GM19397 (cell line): ENCODE measurements around the gene NME2.
"Not testable (repeated sequence)": the region's sequence is repeated elsewhere in the genome, so short reads cannot be mapped to it uniquely, and the experiment has no call there.

Source experiments
- ATAC-seq: cut with Tn5 transposase; IDR thresholded peaks from one replicate; pipeline ENCODE4 v1.9.1; 2021; ENCODE audit warnings: mild to moderate bottlenecking, moderate library complexity; ENCODE audit not compliant: unreplicated experiment

The NME2 gene

GRCh38 chr17:51152766-51153209 is 13.4 kb upstream of the NME2 start:
- peak; percentile 1 for ATAC-seq

- peak; percentile 92 for ATAC-seq
Observed at GRCh38 chr17:51153210-51154072, 12.8 kb upstream of the NME2 start, which contains the start of gene NME1. Gene NME1, plus strand, starts transcription at chr17:51153559. Its CDS starts 2,096 bp downstream, at chr17:51155655.

- ATAC-seq: no peak
Observed at GRCh38 chr17:51154176-51154575, 12.0 kb upstream of the NME2 start.

GRCh38 chr17:51155416-51155815 is 10.8 kb upstream of the NME2 start:
- ATAC-seq: no peak

- ATAC-seq: no peak
Observed at GRCh38 chr17:51159604-51160003, 6.6 kb upstream of the NME2 start.

GRCh38 chr17:51161541-51161940 is 4.7 kb upstream of the NME2 start:
- no peak for ATAC-seq

- no peak for ATAC-seq
Observed at GRCh38 chr17:51164911-51165679, 1.1 kb upstream of the NME2 start.

GRCh38 chr17:51165680-51166197 is 472 bp upstream of the NME2 start:
- ATAC-seq: no peak

GRCh38 chr17:51166987-51167931 is 1.0 kb downstream of the NME2 start:
- ATAC-seq: peak; percentile 42

GRCh38 chr17:51169340-51169739 is 3.1 kb downstream of the NME2 start:
- no peak for ATAC-seq

GRCh38 chr17:51170736-51171135 is 4.5 kb downstream of the NME2 start:
- no peak for ATAC-seq

- not testable (repeated sequence) for ATAC-seq
Observed at GRCh38 chr17:51172030-51172429, 5.8 kb downstream of the NME2 start.

GRCh38 chr17:51180486-51180885 is 14.3 kb downstream of the NME2 start:
- ATAC-seq: no peak

GRCh38 chr17:51184124-51184523 is 17.9 kb downstream of the NME2 start:
- ATAC-seq: no peak

- no peak for ATAC-seq
Observed at GRCh38 chr17:51185763-51186332, 19.6 kb downstream of the NME2 start.

GRCh38 chr17:51188271-51188833 is 22.1 kb downstream of the NME2 start:
- no peak for ATAC-seq

- ATAC-seq: no peak
Observed at GRCh38 chr17:51189162-51189561, 23.0 kb downstream of the NME2 start.

- no peak for ATAC-seq
Observed at GRCh38 chr17:51189628-51190027, 23.4 kb downstream of the NME2 start.

- no peak for ATAC-seq
Observed at GRCh38 chr17:51191895-51192294, 25.7 kb downstream of the NME2 start.

GRCh38 chr17:51197754-51198153 is 31.5 kb downstream of the NME2 start:
- no peak for ATAC-seq
